HG02970 (cell line): ENCODE measurements around the gene RAMP2.
"Not testable (repeated sequence)": the region's sequence is repeated elsewhere in the genome, so short reads cannot be mapped to it uniquely, and the experiment has no call there.

Source experiments
- ATAC-seq: cut with Tn5 transposase; IDR thresholded peaks from one replicate; pipeline ENCODE4 v1.9.1; 2021; ENCODE audit warnings: mild to moderate bottlenecking, moderate library complexity, moderate number of reproducible peaks; ENCODE audit not compliant: unreplicated experiment, low FRiP score

RAMP2 gene, protein sequence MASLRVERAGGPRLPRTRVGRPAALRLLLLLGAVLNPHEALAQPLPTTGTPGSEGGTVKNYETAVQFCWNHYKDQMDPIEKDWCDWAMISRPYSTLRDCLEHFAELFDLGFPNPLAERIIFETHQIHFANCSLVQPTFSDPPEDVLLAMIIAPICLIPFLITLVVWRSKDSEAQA

DNA sequence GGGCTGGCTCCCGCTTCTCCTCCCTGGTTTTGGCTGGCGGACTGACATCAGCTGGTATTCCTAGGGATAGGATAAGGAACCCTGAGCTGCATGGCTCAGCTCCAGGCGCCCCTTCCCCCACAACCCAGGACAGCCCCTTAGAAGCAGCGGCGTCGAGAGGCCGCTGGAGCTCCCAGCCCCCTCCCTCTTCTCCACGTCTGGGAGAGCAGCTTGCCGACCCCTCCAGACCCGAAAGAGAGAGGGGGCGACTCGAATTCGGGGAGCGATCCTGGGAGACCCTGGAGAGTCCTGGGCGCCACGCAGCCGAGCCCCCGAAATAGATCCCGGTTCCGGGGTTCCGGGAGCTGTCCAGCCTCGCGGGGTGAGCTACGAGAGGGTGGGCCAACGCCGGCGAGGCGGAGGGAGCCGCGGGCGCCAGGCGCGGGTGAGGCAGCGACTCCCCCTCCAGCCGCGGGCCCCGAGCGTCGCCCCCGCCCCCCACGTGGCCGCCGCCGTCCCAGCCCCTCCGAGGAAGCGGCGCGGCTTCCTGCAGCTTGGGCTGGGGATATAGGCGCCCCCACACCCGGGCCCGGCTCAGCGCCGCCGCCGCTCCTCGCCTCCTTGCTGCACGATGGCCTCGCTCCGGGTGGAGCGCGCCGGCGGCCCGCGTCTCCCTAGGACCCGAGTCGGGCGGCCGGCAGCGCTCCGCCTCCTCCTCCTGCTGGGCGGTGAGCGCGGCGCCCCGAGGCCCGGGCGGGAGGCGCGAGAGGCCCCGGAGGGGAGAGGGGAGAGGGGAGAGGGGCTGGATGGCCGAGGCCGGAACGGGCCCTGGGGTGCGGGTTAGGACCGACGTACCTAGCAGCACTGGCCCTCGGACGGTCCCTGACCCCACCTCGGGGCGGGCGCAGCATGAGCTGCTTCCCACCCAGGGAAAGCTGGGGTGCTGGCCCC, at the start of gene RAMP2:
Gene RAMP2, plus strand, starts transcription at position 576 of the 930 bp plus-strand sequence. Its CDS starts 35 bp downstream, at position 611.
- ATAC-seq = no peak

DNA sequence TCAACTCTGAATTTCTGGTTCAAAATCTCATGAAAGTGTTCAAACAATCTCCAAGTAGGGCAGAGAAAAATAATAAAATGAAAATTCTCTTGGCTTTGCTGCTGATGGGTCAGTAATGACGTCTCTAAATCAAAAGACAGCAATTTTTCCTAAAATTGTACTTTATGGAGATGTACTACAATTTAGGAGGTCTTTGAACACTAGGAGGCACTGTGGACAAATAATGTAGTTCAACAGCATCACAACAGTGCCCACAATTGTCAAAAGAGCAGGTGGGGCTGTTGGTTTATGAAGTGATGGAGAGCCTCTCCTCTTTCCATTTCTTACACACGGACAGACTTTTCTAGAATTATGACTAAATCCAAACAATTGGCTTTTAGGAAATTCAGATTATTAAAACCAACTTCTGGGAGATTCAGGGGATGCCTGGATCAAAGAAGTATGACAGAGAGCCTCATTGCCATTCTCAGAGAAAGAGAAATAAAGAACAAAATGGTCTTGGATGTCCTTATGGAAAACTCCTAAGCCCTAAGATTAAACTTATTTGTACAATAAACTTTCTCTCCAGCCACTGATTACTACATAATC, 39.9 kb upstream of the RAMP2 start:
- no peak for ATAC-seq

DNA sequence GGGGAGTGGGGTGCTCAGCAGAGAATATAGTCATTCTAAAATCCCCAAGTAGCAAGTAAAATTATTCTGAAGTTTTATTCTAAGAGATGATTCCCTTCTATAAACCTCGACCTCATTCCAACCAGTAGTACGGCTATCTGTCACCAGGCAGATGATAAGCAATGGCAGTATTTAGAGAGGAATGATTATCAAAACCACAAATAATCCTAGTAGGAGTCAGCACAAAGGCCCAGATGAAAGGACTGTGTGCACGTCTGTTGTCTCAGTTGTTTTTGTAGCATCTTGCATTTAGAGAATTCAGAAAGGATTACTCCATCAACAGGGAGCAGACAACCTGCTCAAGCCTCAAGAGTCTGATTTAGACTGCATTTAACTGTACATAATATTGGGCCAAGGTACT, 37.4 kb upstream of the RAMP2 start:
- ATAC-seq = no peak

DNA sequence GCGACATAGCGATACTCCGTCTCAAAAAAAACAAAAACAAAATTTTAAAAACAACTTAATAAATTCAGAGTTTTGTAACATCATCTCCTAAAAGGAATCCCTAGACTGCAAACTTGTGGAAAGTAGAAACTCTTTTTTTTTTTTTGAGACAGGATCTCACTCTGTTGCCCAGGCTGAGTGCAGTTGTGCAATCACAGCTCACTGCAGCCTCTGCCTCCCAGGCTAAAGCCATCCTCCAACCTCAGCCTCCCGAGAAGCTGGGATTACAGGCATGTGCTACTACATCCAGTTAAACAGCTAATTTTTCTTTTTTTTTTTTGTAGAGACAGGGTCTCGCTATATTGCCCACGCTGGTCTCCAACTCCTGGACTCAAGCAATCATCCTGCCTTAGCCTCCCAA, 35.9 kb upstream of the RAMP2 start:
- no peak for ATAC-seq

DNA sequence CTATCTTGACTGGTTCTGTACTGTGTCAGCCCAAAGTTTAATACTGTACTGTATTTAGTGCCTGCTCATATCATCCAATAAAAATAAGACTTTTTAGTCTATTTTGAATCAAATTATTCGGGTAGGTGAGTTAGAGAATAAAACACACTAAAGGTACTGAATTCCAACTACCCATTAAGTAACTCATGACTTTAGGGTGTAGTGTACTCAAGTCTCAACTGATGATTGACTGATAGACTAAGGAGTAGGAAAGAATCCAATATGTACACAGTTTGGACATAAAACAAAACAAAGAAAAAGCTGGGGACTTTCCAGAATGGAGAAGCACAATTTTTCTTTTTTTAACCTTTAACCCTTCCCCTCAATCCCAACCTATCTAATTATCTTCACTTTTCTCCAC, 20.3 kb upstream of the RAMP2 start:
- no peak for ATAC-seq

DNA sequence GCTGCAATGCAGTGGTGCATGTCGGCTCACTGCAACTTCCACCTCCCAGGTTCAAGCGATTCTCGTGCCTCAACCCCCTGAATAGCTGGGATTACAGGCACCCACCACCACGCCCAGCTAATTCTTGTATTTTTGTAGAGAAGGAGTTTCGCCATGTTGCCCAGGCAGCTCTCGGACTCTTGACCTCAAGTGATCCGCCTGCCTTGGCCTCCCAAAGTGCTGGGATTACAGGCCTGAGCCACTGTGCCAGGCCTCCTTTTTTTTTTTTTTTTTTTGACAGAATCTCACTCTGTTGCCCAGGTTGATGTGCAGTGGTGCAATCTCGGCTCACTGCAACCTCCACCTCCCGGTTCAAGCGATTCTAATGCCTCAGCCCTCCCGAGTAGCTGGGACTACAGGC, 18.1 kb upstream of the RAMP2 start:
- ATAC-seq = not testable (repeated sequence)

DNA sequence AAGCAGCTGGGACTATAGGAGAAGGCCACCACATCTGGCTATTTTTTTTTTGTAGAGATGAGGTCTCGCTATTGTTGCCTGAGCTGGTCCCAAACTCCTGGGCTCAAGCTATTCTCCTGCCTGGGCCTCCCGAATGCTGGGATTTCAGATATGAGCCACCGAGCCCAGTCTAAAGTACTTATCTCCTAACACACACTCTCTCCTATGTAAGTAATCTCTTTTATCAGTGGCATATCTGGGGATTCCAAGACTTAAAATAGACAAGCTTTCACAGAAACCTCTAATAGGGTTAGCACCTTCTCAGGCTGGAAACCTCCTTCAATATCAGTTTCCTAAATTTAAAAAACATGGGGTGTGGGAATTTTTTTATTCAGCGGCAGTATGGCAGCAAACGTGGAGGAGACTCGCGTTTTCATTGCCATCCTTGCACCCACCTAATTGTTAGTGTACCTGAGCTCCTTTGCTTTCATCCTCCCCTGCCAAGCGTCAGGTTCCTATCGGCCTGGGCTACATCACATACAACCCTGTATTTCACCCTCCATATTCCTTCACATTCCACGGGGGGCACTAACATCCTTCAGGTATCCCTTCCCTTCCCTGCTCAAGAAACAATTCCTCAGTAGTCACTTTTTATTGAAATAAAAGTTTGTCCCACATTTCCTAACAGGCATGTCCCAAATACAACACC, 17.3 kb upstream of the RAMP2 start:
- no peak for ATAC-seq

DNA sequence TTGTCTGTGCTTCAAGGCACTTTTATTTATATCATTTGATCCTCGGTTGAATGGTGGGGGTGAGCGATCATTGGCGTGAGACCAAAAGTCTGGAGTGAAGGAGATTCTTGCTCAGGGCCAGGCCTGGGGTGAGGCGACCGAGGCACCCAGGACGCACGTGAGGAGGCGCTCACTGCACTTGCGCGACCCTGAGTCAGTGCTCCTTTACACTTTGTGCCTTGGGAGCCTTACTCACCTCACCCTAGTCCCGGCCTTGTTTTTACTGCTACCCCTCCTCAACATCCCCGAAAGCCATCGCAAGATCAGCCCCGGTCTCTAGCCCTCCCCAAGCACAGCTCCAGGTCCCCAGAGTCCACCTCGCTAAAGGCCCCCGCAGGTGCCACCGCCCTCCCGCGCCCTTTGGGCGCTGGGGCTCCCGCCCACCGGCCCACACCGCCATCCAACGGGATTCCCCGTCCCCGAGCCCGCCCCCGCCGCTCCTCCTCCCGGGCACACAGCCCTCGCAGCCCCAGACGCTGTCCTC, 16.7 kb upstream of the RAMP2 start:
- peak; percentile 41 for ATAC-seq

DNA sequence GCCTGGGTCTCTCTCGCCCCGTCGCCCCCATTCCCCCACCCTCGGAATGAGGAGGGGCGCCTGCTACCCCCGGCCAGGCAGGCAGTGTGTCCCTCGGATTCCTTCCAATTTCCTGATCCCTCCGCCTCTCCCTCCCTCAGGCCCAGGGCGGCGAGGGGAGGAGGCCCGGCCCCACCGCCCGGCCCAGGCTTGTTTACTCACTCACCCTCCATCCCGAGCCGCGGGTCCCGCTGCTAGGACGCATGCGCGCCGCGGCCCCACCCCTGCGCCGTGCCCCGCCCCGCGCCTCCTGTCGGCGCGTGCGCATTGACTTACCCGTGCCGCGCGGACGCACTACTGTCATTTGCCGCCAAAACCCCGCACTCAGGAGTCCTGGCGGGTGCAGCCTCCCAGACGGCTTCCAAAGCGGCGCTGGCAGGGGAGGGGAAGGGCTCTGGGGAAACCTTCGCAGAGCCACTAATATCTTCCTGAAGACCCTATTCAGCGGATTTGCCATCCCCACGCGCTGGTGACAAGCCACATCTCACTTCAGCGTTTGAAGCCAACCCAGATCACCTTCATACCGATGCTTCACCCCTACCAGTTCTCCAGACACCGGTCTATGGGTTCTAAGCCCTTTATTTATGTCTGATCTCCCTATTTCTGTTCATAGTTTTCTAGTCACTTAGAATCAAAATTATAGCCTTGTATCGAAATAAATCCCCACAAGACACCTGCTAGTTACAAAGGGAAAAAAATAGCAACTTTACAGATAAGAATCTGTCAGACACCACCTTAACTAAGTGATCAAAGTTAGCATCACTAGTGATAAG, 16.0 kb upstream of the RAMP2 start, which contains the start of gene EZH1:
Gene EZH1, minus strand, starts transcription at position 235 of the 812 bp plus-strand sequence. CDS start 16,099 bp downstream, outside the sequence.
- peak; percentile 83 for ATAC-seq

DNA sequence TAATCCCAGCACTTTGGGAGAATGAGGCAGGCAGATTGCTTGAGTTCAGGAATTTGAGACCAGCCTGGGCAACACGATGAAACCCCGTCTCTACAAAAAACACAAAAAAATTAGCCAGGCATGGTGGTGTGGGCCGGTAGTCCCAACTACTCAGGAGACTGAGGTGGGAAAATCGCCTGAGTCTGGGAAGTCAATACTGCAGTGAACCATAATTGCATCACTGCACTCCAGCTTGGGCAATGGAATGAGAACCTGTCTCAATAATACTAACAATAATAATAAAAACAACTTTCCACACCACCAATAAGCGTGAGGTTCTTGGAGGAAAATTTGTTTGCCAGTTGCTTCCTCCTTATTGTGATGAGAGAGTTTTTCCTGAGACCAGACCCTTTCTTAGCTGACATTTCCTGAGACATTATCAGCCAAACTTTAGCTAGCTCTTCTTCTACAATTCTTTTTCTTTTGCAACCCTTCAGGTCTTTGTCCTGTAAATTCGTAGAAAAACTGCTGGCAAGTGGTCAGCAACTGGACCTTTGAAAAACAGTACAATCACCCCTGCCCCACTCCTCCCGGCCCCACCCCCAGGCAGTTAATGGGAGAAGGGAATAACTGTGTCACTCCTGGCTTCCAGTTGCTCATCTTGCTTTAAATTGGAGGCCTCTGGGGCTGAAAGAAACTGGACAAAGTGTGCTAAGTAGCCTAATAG, 12.7 kb upstream of the RAMP2 start:
- ATAC-seq = no peak

DNA sequence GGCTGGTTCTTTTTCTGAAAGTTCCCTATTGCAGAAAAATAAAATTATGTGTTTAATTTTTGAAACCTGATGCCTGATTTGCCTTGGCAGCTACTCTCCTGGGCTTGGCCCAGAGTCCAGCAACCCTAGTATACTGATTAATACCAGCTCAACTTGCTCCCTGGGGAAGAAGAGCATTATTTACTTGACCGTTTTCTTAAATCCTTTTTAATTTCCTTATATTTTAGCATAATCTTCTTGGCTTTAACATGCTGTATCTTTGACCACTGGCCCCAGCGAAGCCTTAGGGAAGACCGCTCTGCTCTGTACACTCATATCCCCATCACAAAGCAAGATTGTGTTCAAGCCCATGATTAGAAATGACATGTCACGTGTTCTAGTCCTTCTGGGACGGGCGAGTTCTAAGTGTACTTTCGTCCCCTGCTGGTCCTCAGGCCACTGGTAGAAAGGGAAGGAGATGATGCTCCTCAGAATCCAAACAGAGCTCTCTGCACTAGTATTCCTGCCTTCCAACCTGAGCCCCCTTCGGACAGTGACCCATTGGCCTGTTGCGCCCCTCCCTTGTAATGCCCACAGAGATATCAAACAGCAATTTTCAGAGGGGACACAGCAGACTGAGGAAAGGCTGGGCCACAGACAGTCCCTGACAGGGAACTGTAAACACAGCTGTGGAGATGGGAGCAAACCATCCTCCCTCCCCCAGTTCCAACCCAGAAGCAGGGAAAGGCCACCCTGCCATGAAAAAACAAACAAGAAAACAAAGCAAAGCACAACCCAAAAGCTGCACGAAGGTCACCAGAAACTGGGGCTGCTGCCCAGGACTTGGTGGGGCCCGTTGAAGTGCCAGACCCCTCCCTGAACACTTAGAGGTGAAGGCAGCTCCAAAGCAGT, 11.9 kb upstream of the RAMP2 start:
- no peak for ATAC-seq

DNA sequence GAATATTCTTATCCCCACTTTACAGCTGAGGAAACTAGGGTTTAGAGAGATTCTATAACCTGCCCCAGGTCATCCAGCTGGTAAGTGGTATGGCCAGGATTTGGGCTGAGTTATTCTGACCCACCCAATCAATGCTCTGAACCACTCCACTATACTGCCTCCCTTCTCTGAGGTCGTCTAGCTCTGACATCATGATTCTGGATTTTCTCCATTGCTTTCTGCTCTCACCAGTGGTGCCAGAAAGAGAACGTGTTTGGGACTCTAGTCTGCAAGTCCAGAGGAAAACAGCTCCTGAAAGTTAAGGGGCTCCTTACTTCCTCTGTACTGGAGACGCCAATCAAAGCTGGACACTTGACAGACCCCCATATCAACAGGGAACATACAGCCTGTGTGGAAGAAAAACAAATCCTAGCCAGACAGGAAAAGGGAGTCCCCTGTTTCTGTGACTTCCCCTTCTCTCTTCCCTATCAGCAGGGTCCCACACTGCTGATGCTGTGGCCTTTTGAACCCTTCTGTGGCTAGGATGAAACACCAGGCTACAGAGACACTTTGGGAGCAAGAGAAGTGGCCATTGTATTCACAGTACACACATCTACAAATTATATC, 10.2 kb upstream of the RAMP2 start:
- no peak for ATAC-seq

DNA sequence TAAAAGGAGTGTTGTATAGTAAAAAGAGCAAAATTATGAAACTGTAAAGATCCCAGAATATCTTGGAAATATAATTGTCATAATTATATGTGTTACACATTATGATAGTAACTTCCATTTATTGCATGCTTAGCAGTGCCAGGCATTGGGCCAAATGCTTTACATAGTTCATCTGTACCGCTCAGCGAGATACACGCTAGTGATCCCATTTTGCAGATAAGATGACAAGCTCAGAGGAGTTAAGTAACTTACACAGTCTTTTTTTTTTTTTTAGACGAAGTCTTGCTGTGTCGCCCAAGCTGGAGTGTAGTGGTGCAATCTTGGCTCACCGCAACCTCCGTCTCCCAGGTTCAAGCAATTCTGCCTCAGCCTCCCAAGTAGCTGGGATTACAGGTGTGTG, 9.4 kb upstream of the RAMP2 start:
- no peak for ATAC-seq

DNA sequence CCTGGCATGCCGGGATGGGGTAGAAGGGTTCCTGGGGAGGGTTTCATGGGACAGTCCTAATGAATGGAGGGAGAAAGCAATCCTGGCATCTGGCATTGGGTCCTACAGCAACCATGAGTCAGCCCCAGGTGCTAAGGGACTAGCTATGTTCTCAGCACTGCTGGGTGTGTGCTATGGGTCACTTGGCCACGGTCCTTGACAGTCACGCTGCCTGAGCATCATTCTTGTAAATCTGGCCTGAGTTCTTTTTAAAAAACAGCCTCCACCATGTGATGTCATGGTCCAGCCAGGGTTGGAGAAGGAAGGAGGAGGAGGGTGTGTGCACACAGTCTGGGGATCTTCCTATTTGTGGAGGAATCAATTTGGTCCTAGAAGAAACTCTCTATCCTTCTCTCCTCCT, 6.2 kb upstream of the RAMP2 start:
- no peak for ATAC-seq

DNA sequence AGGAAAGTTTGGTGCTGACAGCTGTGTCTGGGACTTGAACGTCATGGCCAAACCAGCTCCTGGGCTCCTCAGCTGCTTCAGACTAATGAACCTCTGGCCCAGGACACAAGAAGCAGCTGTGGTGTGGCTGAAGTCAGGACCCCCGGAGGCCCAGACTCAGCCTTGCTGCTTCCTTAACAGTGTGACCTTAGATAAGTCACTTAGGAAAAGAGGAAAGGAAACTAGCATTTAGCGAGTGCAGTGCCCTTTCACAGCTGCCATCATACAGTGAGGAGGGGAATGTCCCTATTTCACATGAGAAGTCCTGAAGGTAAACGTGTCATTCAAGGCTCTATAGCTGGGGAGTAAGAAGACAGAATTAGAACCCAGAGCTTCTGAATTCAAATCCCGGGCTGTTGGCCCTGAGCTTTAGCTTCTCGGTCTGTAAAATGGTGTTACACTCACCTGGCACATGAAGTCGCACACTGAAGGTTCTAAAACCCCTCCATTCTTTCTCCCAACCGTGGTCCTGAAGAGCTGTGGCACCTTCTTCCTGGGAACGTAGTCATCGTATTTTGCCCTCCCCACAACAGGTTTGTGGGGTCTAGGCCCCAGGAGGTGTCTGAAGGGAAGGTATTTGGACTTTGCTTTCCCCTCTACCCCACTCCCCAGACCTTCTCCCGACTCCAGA, 910 bp upstream of the RAMP2 start:
- ATAC-seq = no peak

DNA sequence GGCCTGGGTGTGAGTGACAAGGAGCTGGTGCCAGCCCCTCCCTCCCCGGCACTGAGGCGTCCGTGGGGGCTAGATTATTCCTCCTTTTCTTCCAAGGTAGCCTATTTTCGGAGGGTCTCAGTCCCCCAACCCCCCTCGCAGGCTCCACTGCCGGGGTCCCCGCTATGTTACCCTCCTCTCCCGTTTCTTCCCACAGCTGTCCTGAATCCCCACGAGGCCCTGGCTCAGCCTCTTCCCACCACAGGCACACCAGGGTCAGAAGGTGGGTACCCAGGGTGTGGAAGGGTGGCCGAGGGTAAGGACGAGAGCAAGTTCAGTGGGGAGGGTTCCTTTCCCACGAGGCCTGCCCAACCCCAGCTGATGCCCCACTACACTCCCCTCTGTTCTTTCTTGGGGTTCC, 611 bp downstream of the RAMP2 start:
- no peak for ATAC-seq

DNA sequence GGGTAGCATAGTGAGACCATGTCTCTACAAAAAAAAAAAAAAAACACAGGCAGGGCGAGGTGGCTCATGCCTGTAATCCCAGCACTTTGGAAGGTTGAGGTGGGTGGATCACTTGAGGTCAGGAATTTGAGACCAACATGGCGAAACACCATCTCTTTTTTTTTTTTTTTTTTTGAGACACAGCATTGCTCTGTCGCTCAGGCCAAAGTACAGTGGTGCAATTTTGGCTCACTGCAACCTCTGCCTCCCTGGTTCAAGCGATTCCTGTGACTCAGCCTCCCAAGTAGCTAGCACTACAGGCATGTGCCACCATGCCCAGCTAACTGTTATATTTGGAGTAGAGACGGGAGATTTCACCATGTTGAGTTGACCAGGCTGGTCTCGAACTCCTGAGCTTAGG, 5.1 kb downstream of the RAMP2 start:
- ATAC-seq = no peak
